Nephron progenitor cell (in vitro differentiated cells): ENCODE measurements around the gene COL28A1.

ENCODE experiments used
- DNase-seq: peaks from one replicate; pipeline ENCODE4 v3.0.0; 2021
- H3K27ac Mint-ChIP-seq: 2 replicates; pipeline ENCODE4 v1.8.0; 2021; ENCODE audit warnings: mild to moderate bottlenecking, moderate library complexity, mixed read lengths
- H3K27me3 Mint-ChIP-seq: 2 replicates; pipeline ENCODE4 v1.8.0; 2021; ENCODE audit warnings: mild to moderate bottlenecking, low read depth, mixed read lengths; ENCODE audit not compliant: poor library complexity
- H3K36me3 Mint-ChIP-seq: 2 replicates; pipeline ENCODE4 v1.8.0; 2021; ENCODE audit warnings: low read depth, mixed read lengths
- H3K4me1 Mint-ChIP-seq: 2 replicates; pipeline ENCODE4 v1.8.0; 2021; ENCODE audit warnings: mixed read lengths
- H3K4me3 Mint-ChIP-seq: 2 replicates; pipeline ENCODE4 v1.8.0; 2021; ENCODE audit warnings: mild to moderate bottlenecking, moderate library complexity, mixed read lengths
- H3K9me3 Mint-ChIP-seq: 2 replicates; pipeline ENCODE4 v1.8.0; 2021; ENCODE audit warnings: mild to moderate bottlenecking, moderate library complexity, mixed read lengths
- CTCF ChIP-seq: fragments of 200-600 bp; sonication (generic); IDR thresholded peaks from 2 replicates; pipeline ENCODE4 v1.5.0; 2021; ENCODE audit warnings: antibody characterized with exemption

COL28A1 gene

GRCh38 chr7:7535691-7536090 is at the start of gene COL28A1:
Gene COL28A1 (minus strand): TSS chr7:7535873. CDS start chr7:7532875, 2,998 bp downstream.
- DNase-seq: no peak
- H3K27ac Mint-ChIP-seq: no peak within 1 kb of the TSS
- H3K4me3 Mint-ChIP-seq: no peak within 1 kb of the TSS
- peaks cover 17% of the 10 kb centered on the region for H3K4me1 Mint-ChIP-seq
- no peak for TF ChIP-seq CTCF
- no peaks in the 10 kb centered on the region for H3K27me3 Mint-ChIP-seq
- no peaks in the 10 kb centered on the region for H3K36me3 Mint-ChIP-seq
- no peaks in the 10 kb centered on the region for H3K9me3 Mint-ChIP-seq

- H3K4me3 Mint-ChIP-seq: no peak overlapping the region
- DNase-seq: no peak
- no peaks in the 10 kb centered on the region for H3K9me3 Mint-ChIP-seq
- peaks cover 16% of the 10 kb centered on the region for H3K36me3 Mint-ChIP-seq
- no peaks in the 10 kb centered on the region for H3K4me1 Mint-ChIP-seq
- no peak for TF ChIP-seq CTCF
- peaks cover 4% of the 10 kb centered on the region for H3K27me3 Mint-ChIP-seq
- peak overlapping the region; percentile 89 for H3K27ac Mint-ChIP-seq
Measured at GRCh38 chr7:7584653-7585052, 49.0 kb upstream of the COL28A1 start.

- Mint-ChIP-seq H3K9me3 (no peaks in the 10 kb centered on the region), H3K4me3 (no peak overlapping the region), H3K36me3 (peaks cover 18% of the 10 kb centered on the region), H3K27ac (no peak overlapping the region), H3K27me3 (peaks cover 2% of the 10 kb centered on the region), H3K4me1 (no peaks in the 10 kb centered on the region)
- DNase-seq: no peak
- TF ChIP-seq CTCF: no peak
Measured at GRCh38 chr7:7583731-7584130, 48.1 kb upstream of the COL28A1 start.

GRCh38 chr7:7582596-7582995 is 46.9 kb upstream of the COL28A1 start:
- DNase-seq: no peak
- H3K4me3 Mint-ChIP-seq: no peak overlapping the region
- H3K36me3 Mint-ChIP-seq: peaks cover 16% of the 10 kb centered on the region
- no peaks in the 10 kb centered on the region for H3K4me1 Mint-ChIP-seq
- no peak for TF ChIP-seq CTCF
- no peaks in the 10 kb centered on the region for H3K27me3 Mint-ChIP-seq
- no peak overlapping the region for H3K27ac Mint-ChIP-seq
- H3K9me3 Mint-ChIP-seq: no peaks in the 10 kb centered on the region

GRCh38 chr7:7581531-7582179 is 46.0 kb upstream of the COL28A1 start:
- no peak for TF ChIP-seq CTCF
- Mint-ChIP-seq H3K27me3 (no peaks in the 10 kb centered on the region), H3K36me3 (peaks cover 16% of the 10 kb centered on the region), H3K4me3 (no peak overlapping the region), H3K27ac (peak overlapping the region; percentile 85), H3K9me3 (no peaks in the 10 kb centered on the region), H3K4me1 (no peaks in the 10 kb centered on the region)
- DNase-seq: no peak

- Mint-ChIP-seq H3K4me3 (no peak overlapping the region), H3K27me3 (no peaks in the 10 kb centered on the region), H3K36me3 (peaks cover 26% of the 10 kb centered on the region), H3K27ac (no peak overlapping the region), H3K4me1 (no peaks in the 10 kb centered on the region), H3K9me3 (no peaks in the 10 kb centered on the region)
- no peak for DNase-seq
- no peak for TF ChIP-seq CTCF
Measured at GRCh38 chr7:7579638-7580037, 44.0 kb upstream of the COL28A1 start.
